ENCODE results near the gene LTB4R. TPM values are rescaled to one million over a fixed set of nuclear protein-coding genes. Genes with fewer than 3 reads are reported as not detected.

LTB4R gene
- total RNA-seq, 4 donors from 2014 or later, result 0.13 to 2.2 (median 0.75) TPM

DNA sequence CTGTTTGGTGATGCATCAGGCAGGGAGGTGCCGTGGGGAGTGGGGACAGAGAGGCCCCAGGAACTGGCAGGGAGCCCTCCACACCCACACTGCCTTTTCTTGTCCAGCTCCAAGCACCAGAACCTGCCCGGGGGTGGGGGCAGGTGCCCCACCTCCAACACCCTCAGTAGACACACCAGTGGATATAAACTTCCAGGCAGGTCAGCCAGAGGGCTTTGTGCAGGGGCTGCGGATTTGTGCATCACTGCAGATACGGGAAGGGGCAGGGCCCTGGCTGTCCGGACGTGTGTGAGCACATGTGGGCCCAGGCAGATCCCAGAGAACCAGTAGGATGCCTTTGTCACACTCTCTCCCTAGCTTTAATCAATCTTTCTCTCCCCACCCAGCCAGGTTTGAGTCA lies 47.0 kb upstream of the LTB4R start:
- H3K4me1 ChIP-seq, result no peaks in the 10 kb centered on the region
- TF ChIP-seq, protein P1, sequence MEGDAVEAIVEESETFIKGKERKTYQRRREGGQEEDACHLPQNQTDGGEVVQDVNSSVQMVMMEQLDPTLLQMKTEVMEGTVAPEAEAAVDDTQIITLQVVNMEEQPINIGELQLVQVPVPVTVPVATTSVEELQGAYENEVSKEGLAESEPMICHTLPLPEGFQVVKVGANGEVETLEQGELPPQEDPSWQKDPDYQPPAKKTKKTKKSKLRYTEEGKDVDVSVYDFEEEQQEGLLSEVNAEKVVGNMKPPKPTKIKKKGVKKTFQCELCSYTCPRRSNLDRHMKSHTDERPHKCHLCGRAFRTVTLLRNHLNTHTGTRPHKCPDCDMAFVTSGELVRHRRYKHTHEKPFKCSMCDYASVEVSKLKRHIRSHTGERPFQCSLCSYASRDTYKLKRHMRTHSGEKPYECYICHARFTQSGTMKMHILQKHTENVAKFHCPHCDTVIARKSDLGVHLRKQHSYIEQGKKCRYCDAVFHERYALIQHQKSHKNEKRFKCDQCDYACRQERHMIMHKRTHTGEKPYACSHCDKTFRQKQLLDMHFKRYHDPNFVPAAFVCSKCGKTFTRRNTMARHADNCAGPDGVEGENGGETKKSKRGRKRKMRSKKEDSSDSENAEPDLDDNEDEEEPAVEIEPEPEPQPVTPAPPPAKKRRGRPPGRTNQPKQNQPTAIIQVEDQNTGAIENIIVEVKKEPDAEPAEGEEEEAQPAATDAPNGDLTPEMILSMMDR (IDR thresholded peaks at IDR 0.05 in 4 of 5, conservative IDR thresholded peaks at IDR 0.05 in 1 of 5), result no peak
- TF ChIP-seq POLR2A (IDR thresholded peaks at IDR 0.05), result no peak
- no peaks in the 10 kb centered on the region for H3K27me3 ChIP-seq
- H3K36me3 ChIP-seq, result peaks cover 0 to 34% of the 10 kb centered on the region in 2 donors
- no peaks in the 10 kb centered on the region for H3K9me3 ChIP-seq
- H3K4me3 ChIP-seq, result no peak overlapping the region
- in situ Hi-C loops (cut with MboI; ENCODE audit: low sequenced_read_pairs in 4 of 4), result no loop called here
- no peak overlapping the region for H3K27ac ChIP-seq
- no peak for DNase-seq
- intact Hi-C loops (cut with DNase I; ENCODE audit: low total_unique reads), result no loop called here
- ATAC-seq, result no peak

DNA sequence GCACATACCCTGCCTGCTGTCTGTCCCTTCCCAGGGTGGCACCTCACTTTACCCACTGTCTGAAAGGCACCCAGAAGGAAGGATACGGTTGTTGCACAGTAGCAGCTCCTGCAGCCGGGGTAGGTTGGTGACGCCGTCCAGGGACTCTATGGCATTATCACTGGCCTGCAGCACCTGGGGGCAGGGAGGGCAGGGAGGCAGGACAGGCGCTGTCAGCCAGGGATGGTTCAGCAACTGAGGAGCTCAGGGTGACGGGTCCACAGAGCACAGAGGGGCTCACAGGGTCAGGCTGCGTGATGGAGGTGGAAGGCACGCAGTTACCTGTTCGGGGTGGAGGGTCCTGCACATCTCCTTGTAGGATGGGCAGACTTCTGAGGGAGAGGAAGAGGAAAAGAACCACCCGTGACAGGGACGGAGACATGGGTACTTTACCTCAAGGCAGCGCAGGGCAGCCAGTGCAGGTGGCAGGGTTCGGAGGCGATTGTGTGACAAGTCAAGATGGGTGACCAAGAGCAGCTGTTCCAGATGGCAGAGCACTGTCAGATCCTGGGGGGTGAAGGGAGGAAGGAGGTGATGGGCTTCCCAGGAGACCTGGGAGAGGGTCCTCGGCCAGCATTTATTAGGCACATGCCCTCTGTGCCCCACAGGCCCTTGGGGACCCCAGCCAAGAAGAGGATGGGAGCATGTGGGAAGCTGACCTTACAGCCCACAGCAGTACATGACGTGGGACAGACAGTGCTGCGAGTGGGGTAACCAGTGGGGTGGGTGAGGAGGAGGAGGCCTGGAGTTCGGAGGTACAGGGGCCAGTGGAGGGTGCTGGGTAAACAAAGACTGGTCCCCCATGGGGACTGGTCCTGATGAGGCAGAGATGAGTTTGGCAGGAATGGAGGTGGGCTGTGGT lies 44.7 kb upstream of the LTB4R start:
- ATAC-seq (no peak), DNase-seq (no peak)
- H3K27ac ChIP-seq, result no peak overlapping the region
- no peak overlapping the region for H3K4me3 ChIP-seq
- peaks cover 0 to 42% of the 10 kb centered on the region in 2 donors for H3K36me3 ChIP-seq
- in situ Hi-C loops (cut with MboI; ENCODE audit: low sequenced_read_pairs in 4 of 4), result no loop called here
- no peak for TF ChIP-seq POLR2A (IDR thresholded peaks at IDR 0.05)
- TF ChIP-seq, protein P1 (IDR thresholded peaks at IDR 0.05 in 4 of 5, conservative IDR thresholded peaks at IDR 0.05 in 1 of 5), result no peak
- intact Hi-C loops (cut with DNase I; ENCODE audit: low total_unique reads), result no loop called here
- H3K27me3 ChIP-seq, result no peaks in the 10 kb centered on the region
- H3K9me3 ChIP-seq, result no peaks in the 10 kb centered on the region
- no peaks in the 10 kb centered on the region for H3K4me1 ChIP-seq

DNA sequence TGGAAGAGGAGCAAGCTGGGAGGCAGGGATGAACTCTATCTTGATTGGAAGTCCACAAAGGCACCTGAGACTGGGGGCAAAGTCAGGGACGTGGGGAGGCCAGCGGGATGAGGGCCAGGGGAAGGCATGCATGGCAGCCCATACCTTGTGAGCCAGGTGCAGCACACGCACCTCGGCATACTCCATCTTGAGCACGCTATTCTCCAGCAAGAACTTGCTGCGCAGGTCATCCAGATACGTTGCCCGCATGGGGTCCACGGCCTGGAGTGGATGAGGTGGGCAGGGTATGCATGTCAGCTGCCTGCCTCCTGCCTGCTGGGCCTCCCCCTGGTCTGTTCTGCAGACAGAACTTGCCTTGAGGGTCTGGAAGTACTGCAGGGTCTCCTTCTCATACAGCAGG lies 43.8 kb upstream of the LTB4R start:
- in situ Hi-C loops (cut with MboI; ENCODE audit: low sequenced_read_pairs in 4 of 4) (no loop called here), intact Hi-C loops (cut with DNase I; ENCODE audit: low total_unique reads) (no loop called here)
- Histone ChIP-seq H3K4me1 (peaks cover 4% of the 10 kb centered on the region in 2 donors), H3K27me3 (no peaks in the 10 kb centered on the region), H3K27ac (no peak overlapping the region), H3K9me3 (no peaks in the 10 kb centered on the region), H3K4me3 (no peak overlapping the region), H3K36me3 (peaks cover 0 to 42% of the 10 kb centered on the region in 2 donors)
- TF ChIP-seq, protein P1 (IDR thresholded peaks at IDR 0.05 in 4 of 5, conservative IDR thresholded peaks at IDR 0.05 in 1 of 5), result no peak
- no peak for TF ChIP-seq POLR2A (IDR thresholded peaks at IDR 0.05)
- no peak for ATAC-seq
- no peak for DNase-seq

DNA sequence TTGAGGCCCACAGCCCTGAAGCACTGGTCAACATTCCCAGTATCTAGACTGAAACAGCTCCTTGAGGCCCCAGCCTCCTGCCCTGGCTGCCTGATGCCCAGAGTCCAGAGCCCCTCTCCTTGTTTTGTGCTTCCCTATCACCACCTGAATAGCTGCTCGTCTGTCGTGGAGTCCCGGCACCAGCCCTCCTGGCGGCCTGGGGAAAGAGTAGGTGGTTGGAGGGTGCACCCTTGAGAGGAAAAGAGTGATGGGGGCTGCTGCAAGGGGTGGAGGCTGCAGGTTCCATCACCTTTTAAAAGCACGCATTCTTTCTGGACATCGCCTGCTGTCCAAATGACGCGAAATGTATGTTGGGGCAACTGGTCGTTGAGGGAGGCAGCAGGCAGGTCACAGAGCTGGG lies 43.1 kb upstream of the LTB4R start:
- Histone ChIP-seq H3K27ac (no peak overlapping the region), H3K4me1 (peaks cover 4% of the 10 kb centered on the region in 2 donors), H3K27me3 (no peaks in the 10 kb centered on the region), H3K36me3 (peaks cover 0 to 42% of the 10 kb centered on the region in 2 donors), H3K9me3 (no peaks in the 10 kb centered on the region), H3K4me3 (no peak overlapping the region)
- intact Hi-C loops (cut with DNase I; ENCODE audit: low total_unique reads) (no loop called here), in situ Hi-C loops (cut with MboI; ENCODE audit: low sequenced_read_pairs in 4 of 4) (no loop called here)
- DNase-seq, result no peak
- ATAC-seq, result no peak
- TF ChIP-seq, protein P1 (IDR thresholded peaks at IDR 0.05 in 4 of 5, conservative IDR thresholded peaks at IDR 0.05 in 1 of 5), result no peak
- no peak for TF ChIP-seq POLR2A (IDR thresholded peaks at IDR 0.05)

All from gastrocnemius medialis (tissue), 4 donors.